Hepatocyte (in vitro differentiated cells): ENCODE data around the gene CSPG4.
"Not testable (repeated sequence)": the region's sequence is repeated elsewhere in the genome, so short reads cannot be mapped to it uniquely, and the experiment has no call there.

ENCODE experiments used
- EZH2 ChIP-seq: fragments of 200-600 bp; sonication (generic); IDR thresholded peaks from 2 replicates; pipeline ENCODE4 v1.6.1; 2016; ENCODE audit warnings: antibody characterized with exemption, mild to moderate bottlenecking, borderline replicate concordance
- EZH2phosphoT487 ChIP-seq: fragments of 200-600 bp; sonication (generic); IDR thresholded peaks from one replicate; pipeline ENCODE4 v1.6.1; 2018; ENCODE audit warnings: antibody characterized with exemption, mild to moderate bottlenecking, low read depth, moderate library complexity; ENCODE audit not compliant: unreplicated experiment, severe bottlenecking
- TF ChIP-seq, protein P1 (sequence below): fragments of 200-600 bp; sonication (generic); IDR thresholded peaks from 2 replicates; pipeline ENCODE4 v1.5.1; 2016; ENCODE audit warnings: antibody characterized with exemption, mild to moderate bottlenecking; ENCODE audit not compliant: poor library complexity

DNA sequence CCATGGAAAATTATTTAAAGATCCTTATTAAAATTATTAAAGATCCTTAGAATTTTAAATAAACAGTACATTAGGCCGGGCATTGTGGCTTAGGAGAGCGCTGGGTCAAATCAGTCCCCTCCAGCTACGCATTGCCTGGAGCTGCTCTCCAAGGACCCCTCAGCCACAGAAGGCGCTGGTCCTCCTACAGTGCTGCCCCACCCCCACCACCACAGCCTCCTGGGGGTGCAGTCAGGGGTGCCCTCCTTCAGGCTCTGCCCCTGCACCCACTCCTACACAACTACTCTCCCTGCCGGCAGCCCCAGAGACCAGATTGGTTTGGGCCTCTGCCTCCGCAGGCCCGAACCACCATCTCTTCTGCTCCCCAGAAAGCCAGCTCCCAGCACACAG, 47.5 kb upstream of the CSPG4 start:
- TF ChIP-seq, protein P1, sequence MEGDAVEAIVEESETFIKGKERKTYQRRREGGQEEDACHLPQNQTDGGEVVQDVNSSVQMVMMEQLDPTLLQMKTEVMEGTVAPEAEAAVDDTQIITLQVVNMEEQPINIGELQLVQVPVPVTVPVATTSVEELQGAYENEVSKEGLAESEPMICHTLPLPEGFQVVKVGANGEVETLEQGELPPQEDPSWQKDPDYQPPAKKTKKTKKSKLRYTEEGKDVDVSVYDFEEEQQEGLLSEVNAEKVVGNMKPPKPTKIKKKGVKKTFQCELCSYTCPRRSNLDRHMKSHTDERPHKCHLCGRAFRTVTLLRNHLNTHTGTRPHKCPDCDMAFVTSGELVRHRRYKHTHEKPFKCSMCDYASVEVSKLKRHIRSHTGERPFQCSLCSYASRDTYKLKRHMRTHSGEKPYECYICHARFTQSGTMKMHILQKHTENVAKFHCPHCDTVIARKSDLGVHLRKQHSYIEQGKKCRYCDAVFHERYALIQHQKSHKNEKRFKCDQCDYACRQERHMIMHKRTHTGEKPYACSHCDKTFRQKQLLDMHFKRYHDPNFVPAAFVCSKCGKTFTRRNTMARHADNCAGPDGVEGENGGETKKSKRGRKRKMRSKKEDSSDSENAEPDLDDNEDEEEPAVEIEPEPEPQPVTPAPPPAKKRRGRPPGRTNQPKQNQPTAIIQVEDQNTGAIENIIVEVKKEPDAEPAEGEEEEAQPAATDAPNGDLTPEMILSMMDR: not testable (repeated sequence)
- TF ChIP-seq EZH2phosphoT487, EZH2: not testable (repeated sequence)
